Caco-2 (cell line): ENCODE results near the gene FAM227A. TPM values are rescaled to one million over a fixed set of nuclear protein-coding genes. Genes with fewer than 3 reads are reported as not detected.
"Not testable (repeated sequence)": the region's sequence is repeated elsewhere in the genome, so short reads cannot be mapped to it uniquely, and the experiment has no call there.

Experiments used
- BruUV-seq: library from RNA; stranded (reverse); fragments of 400-500 nt; replicated peaks from 2 replicates; lab custom pipeline; 2021; lab: Mats Ljungman, UMichigan
- CTCF ChIA-PET: fragments of 300-600 bp; sonication (Branson Sonifier 250); formaldehyde crosslinking; loops from one replicate; lab custom pipeline; 2022; ENCODE audit warnings: antibody characterized with exemption; lab: Charles Lee
- POLR2A ChIA-PET: fragments of 300-600 bp; sonication (Branson Sonifier 250); formaldehyde crosslinking; loops from one replicate; lab custom pipeline; 2022; ENCODE audit warnings: antibody characterized with exemption; lab: Charles Lee
- DNase-seq, 2 experiments: peaks; one replicate each; pipeline versions ENCODE4 v3.0.0 to v3.0.0-alpha.2; 2020 to 2022
- H3K27me3 ChIP-seq: replicated peaks from 2 replicates; pipeline ENCODE4 v1.6.0; 2011; ENCODE audit warnings: low read length; ENCODE audit not compliant: control insufficient read depth, insufficient read depth
- H3K36me3 ChIP-seq: 2 replicates; pipeline ENCODE4 v1.5.1; 2011; ENCODE audit warnings: low read length; ENCODE audit not compliant: control insufficient read depth, insufficient read depth
- H3K4me1 ChIP-seq: fragments of 250-450 bp; sonication (Bioruptor Pico); 2 replicates; pipeline ENCODE4 v1.5.1; 2020; ENCODE audit warnings: mild to moderate bottlenecking
- H3K4me3 ChIP-seq: 2 replicates; pipeline ENCODE4 v1.5.1; 2011; ENCODE audit warnings: low read depth, mild to moderate bottlenecking, control low read depth, low read length
- H3K9me3 ChIP-seq: fragments of 250-450 bp; sonication (Bioruptor Pico); 2 replicates; pipeline ENCODE4 v1.5.1; 2020; ENCODE audit warnings: mild to moderate bottlenecking, moderate library complexity
- H3K27ac Mint-ChIP-seq: one replicate; pipeline ENCODE4 v1.8.0; 2022; ENCODE audit warnings: mixed read lengths; ENCODE audit not compliant: unreplicated experiment
- H3K27me3 Mint-ChIP-seq: one replicate; pipeline ENCODE4 v1.8.0; 2022; ENCODE audit warnings: mixed read lengths; ENCODE audit not compliant: insufficient read depth, unreplicated experiment
- H3K36me3 Mint-ChIP-seq: one replicate; pipeline ENCODE4 v1.8.0; 2022; ENCODE audit warnings: mild to moderate bottlenecking, mixed read lengths; ENCODE audit not compliant: insufficient read depth, unreplicated experiment
- H3K4me1 Mint-ChIP-seq: one replicate; pipeline ENCODE4 v1.8.0; 2022; ENCODE audit warnings: low read depth, mixed read lengths; ENCODE audit not compliant: unreplicated experiment
- H3K4me3 Mint-ChIP-seq: one replicate; pipeline ENCODE4 v1.8.0; 2022; ENCODE audit warnings: mild to moderate bottlenecking, moderate library complexity, mixed read lengths; ENCODE audit not compliant: unreplicated experiment
- H3K9me3 Mint-ChIP-seq: one replicate; pipeline ENCODE4 v1.8.0; 2022; ENCODE audit warnings: mixed read lengths; ENCODE audit not compliant: unreplicated experiment
- CTCF ChIP-seq, 2 experiments: fragments of 200-600 bp in 1 of 2; IDR thresholded peaks; 1 replicate in 1 of 2; 2 replicates in 1 of 2; pipeline versions ENCODE4 v1.5.1 to v1.8.0; 2011 to 2022; ENCODE audit warnings: antibody characterized with exemption in 1 of 2, control low read depth in 1 of 2, inconsistent platforms in 1 of 2, low read depth in 1 of 2, low read length in 1 of 2, mild to moderate bottlenecking in 1 of 2, moderate library complexity in 1 of 2; ENCODE audit not compliant: insufficient read depth in 1 of 2, severe bottlenecking in 1 of 2, unreplicated experiment in 1 of 2
- intact Hi-C: fragments of 100-400 bp; cut with micrococcal nuclease; formaldehyde crosslinking; loops from one replicate; pipeline ENCODE4 v1.10.0; 2022; ENCODE audit not compliant: unreplicated experiment
- total RNA-seq: library from RNA; stranded (reverse); gene quantifications from 2 replicates; pipeline ENCODE4 v1.2.3, GENCODE V29; 2022

The FAM227A gene
- total RNA-seq, 1 experiment from 2014 or later, result 0.73 TPM

- Mint-ChIP-seq H3K9me3 (no peaks in the 10 kb centered on the region), H3K27ac (no peak overlapping the region), H3K27me3 (no peaks in the 10 kb centered on the region), H3K36me3 (peaks cover 14% of the 10 kb centered on the region), H3K4me3 (no peak overlapping the region), H3K4me1 (no peaks in the 10 kb centered on the region)
- DNase-seq, result peak in 1 of 2 experiments; percentile 10
- Histone ChIP-seq H3K4me1 (no peaks in the 10 kb centered on the region), H3K4me3 (no peak overlapping the region), H3K27me3 (no peaks in the 10 kb centered on the region), H3K9me3 (no peaks in the 10 kb centered on the region), H3K36me3 (no peaks in the 10 kb centered on the region)
- BruUV-seq, result no TSS peak
- intact Hi-C loops, result no loop called here
- POLR2A ChIA-PET, result no interaction called here
- TF ChIP-seq CTCF (IDR thresholded peaks at IDR 0.05; ENCODE audit: insufficient read depth in 1 of 2, low read depth in 1 of 2, low read length in 1 of 2, severe bottlenecking in 1 of 2, unreplicated experiment in 1 of 2), result no peak
- CTCF ChIA-PET, result no interaction called here
These were observed 3.3 kb downstream of the FAM227A start for GRCh38 chr22:38652859-38653258.

DNA sequence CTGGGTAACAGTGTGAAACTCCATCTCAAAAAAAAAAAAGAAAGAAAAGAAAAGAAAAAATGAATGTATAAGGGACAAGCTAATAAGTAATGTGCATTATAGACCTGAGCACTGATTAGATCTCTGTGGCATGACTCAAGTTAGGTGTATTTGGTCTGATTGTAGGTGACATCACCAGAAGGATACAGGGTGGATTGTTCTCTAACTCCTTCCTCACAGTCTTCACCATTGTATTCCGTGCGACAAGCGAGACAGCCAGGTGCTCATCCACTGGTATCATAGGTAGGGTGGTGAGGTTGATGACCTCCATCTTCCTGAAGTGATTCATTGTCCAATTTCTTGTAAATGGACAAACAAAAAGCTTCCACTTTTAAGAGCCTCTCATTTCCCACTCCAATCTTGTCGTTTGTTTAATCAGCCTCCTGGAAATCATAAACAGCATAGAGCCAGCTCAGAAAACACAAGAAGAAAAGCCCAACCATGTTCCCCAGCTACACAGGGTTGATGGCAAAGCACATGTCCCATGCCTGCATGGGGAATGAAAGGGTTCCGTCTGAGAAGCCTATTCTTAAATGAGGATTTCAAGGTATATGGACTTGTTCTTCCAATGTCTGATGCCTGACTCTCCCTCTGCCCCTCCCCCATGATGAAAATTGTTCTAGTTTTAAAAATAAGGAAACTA is 6.2 kb downstream of the FAM227A start:
- intact Hi-C loops, result no loop called here
- H3K27ac Mint-ChIP-seq, result no peak overlapping the region
- H3K4me3 ChIP-seq, result no peak overlapping the region
- no peak for TF ChIP-seq CTCF (IDR thresholded peaks at IDR 0.05; ENCODE audit: insufficient read depth in 1 of 2, low read depth in 1 of 2, low read length in 1 of 2, severe bottlenecking in 1 of 2, unreplicated experiment in 1 of 2)
- no peaks in the 10 kb centered on the region for H3K9me3 Mint-ChIP-seq
- BruUV-seq, result no TSS peak
- no peak for DNase-seq
- no peak overlapping the region for H3K4me3 Mint-ChIP-seq
- H3K4me1 ChIP-seq, result no peaks in the 10 kb centered on the region
- no peaks in the 10 kb centered on the region for H3K27me3 ChIP-seq
- H3K9me3 ChIP-seq, result no peaks in the 10 kb centered on the region
- no peaks in the 10 kb centered on the region for H3K36me3 ChIP-seq
- no peaks in the 10 kb centered on the region for H3K4me1 Mint-ChIP-seq
- H3K27me3 Mint-ChIP-seq, result no peaks in the 10 kb centered on the region
- POLR2A ChIA-PET, result no interaction called here
- H3K36me3 Mint-ChIP-seq, result peaks cover 8% of the 10 kb centered on the region
- CTCF ChIA-PET, result no interaction called here

- H3K4me1 Mint-ChIP-seq, result no peaks in the 10 kb centered on the region
- BruUV-seq, result no TSS peak
- H3K4me1 ChIP-seq, result no peaks in the 10 kb centered on the region
- H3K9me3 Mint-ChIP-seq, result no peaks in the 10 kb centered on the region
- H3K36me3 Mint-ChIP-seq, result no peaks in the 10 kb centered on the region
- no peak for DNase-seq
- H3K4me3 Mint-ChIP-seq, result no peak overlapping the region
- no peaks in the 10 kb centered on the region for H3K36me3 ChIP-seq
- H3K4me3 ChIP-seq, result no peak overlapping the region
- H3K27ac Mint-ChIP-seq, result no peak overlapping the region
- intact Hi-C loops, result no loop called here
- TF ChIP-seq CTCF (IDR thresholded peaks at IDR 0.05; ENCODE audit: insufficient read depth in 1 of 2, low read depth in 1 of 2, low read length in 1 of 2, severe bottlenecking in 1 of 2, unreplicated experiment in 1 of 2), result no peak
- no peaks in the 10 kb centered on the region for H3K27me3 ChIP-seq
- H3K27me3 Mint-ChIP-seq, result no peaks in the 10 kb centered on the region
- CTCF ChIA-PET, result no interaction called here
- POLR2A ChIA-PET, result no interaction called here
- H3K9me3 ChIP-seq, result no peaks in the 10 kb centered on the region
These were observed 10.8 kb downstream of the FAM227A start for GRCh38 chr22:38645430-38645829.

- DNase-seq, H3K4me1 Mint-ChIP-seq, H3K27me3 ChIP-seq, H3K36me3 Mint-ChIP-seq, BruUV-seq, H3K9me3 ChIP-seq, intact Hi-C loops, H3K27ac Mint-ChIP-seq, H3K4me1 ChIP-seq, H3K4me3 Mint-ChIP-seq, H3K27me3 Mint-ChIP-seq, H3K36me3 ChIP-seq, POLR2A ChIA-PET, H3K4me3 ChIP-seq, H3K9me3 Mint-ChIP-seq, CTCF ChIA-PET: not testable (repeated sequence)
These were observed 11.9 kb downstream of the FAM227A start for GRCh38 chr22:38644245-38644644.
